Tibial nerve (tissue), 4 donors: Measurements from ENCODE around the gene CD151. TPM values are rescaled to one million over a fixed set of nuclear protein-coding genes. Genes with fewer than 3 reads are reported as not detected.
A peak's percentile ranks its signal among the peaks of the same experiment; 100 is the strongest.

Experiments used
- DNase-seq, 2 donors: peaks; one replicate each; pipeline ENCODE4 v3.0.0-alpha.2; 2019; ENCODE audit warnings: low spot score in 2 of 2
- H3K27ac ChIP-seq, 4 donors: fragments of 200-600 bp; sonication (generic) in 3 of 4; one replicate each; pipeline ENCODE4 v1.5.1; 2017 to 2019; ENCODE audit warnings: mild to moderate bottlenecking in 1 of 4
- H3K27me3 ChIP-seq, 2 donors: fragments of 200-600 bp; sonication (generic) in 1 of 2; one replicate each; pipeline versions ENCODE4 v1.5.1 to v1.6.0; 2017 to 2019
- H3K36me3 ChIP-seq, 3 donors: fragments of 200-600 bp; sonication (generic); one replicate each; pipeline ENCODE4 v1.5.1; 2018 to 2019
- H3K4me1 ChIP-seq, 4 donors: fragments of 200-600 bp; sonication (generic) in 3 of 4; one replicate each; pipeline ENCODE4 v1.5.1; 2017 to 2019
- H3K4me3 ChIP-seq, 4 donors: fragments of 200-600 bp; sonication (generic) in 3 of 4; one replicate each; pipeline ENCODE4 v1.5.1; 2017 to 2019; ENCODE audit warnings: mild to moderate bottlenecking in 1 of 4, moderate library complexity in 1 of 4
- H3K9me3 ChIP-seq, 4 donors: fragments of 200-600 bp; sonication (generic) in 3 of 4; one replicate each; pipeline ENCODE4 v1.5.1; 2017 to 2019
- CTCF ChIP-seq, 5 experiments: fragments of 200-600 bp in 3 of 5; fragments of 450-650 bp in 2 of 5; sonication (generic) in 3 of 5; IDR thresholded peaks; one replicate each; pipeline ENCODE4 v1.5.1; 2016 to 2019; ENCODE audit warnings: antibody characterized with exemption in 5 of 5, mild to moderate bottlenecking in 3 of 5, moderate library complexity in 2 of 5
- EP300 ChIP-seq, 2 donors: sonication (generic); formaldehyde crosslinking; IDR thresholded peaks; one replicate each; pipeline ENCODE4 v1.6.1; 2017; ENCODE audit warnings: antibody characterized with exemption in 2 of 2, mild to moderate bottlenecking in 1 of 2
- POLR2A ChIP-seq, 2 donors: fragments of 450-650 bp; IDR thresholded peaks; one replicate each; pipeline ENCODE4 v1.6.1; 2017; ENCODE audit warnings: antibody characterized with exemption in 2 of 2, mild to moderate bottlenecking in 2 of 2, moderate library complexity in 2 of 2
- WGBS, 2 donors: methylation state at CpG; one replicate each; pipeline ENCODE4 v1.1.5; 2018; 5-methylcytosine and 5-hydroxymethylcytosine counted together
- total RNA-seq, 4 donors: library from RNA; depleted of rRNA; stranded (reverse); fragments of >200 nt; gene quantifications; one replicate each; pipeline ENCODE4 v1.1.0, GENCODE V29; 2016

CD151 gene
- total RNA-seq, 4 donors from 2014 or later: 264 to 309 (median 281) TPM

- no peaks in the 10 kb centered on the region for H3K9me3 ChIP-seq
- peaks cover 0 to 53% (median 14%) of the 10 kb centered on the region in 4 donors for H3K4me1 ChIP-seq
- H3K36me3 ChIP-seq: peaks cover 0 to 58% (median 0%) of the 10 kb centered on the region in 3 donors
- TF ChIP-seq POLR2A (IDR thresholded peaks at IDR 0.05) (no peak), EP300 (IDR thresholded peaks at IDR 0.05) (no peak), CTCF (IDR thresholded peaks at IDR 0.05) (no peak)
- no peak overlapping the region for H3K4me3 ChIP-seq
- no peaks in the 10 kb centered on the region for H3K27me3 ChIP-seq
- peak overlapping the region in 1 of 4 donors; percentile 47 for H3K27ac ChIP-seq
- WGBS, 2 donors: 76 to 81% methylated on average over 14 to 22 of the region's 24 CpGs
- DNase-seq: no peak
Observed at GRCh38 chr11:863023-863909, 30.5 kb downstream of the CD151 start.

GRCh38 chr11:863910-864827, 31.4 kb downstream of the CD151 start:
- peaks cover 0 to 44% (median 14%) of the 10 kb centered on the region in 4 donors for H3K4me1 ChIP-seq
- H3K36me3 ChIP-seq: peaks cover 0 to 67% (median 0%) of the 10 kb centered on the region in 3 donors
- H3K4me3 ChIP-seq: no peak overlapping the region
- 87 to 90% methylated on average over 16 to 22 of the region's 31 CpGs for WGBS, 2 donors
- no peak for DNase-seq
- H3K27me3 ChIP-seq: no peaks in the 10 kb centered on the region
- no peaks in the 10 kb centered on the region for H3K9me3 ChIP-seq
- H3K27ac ChIP-seq: peak overlapping the region in 1 of 4 donors; percentile 22
- TF ChIP-seq EP300 (IDR thresholded peaks at IDR 0.05) (no peak), CTCF (IDR thresholded peaks at IDR 0.05) (no peak), POLR2A (IDR thresholded peaks at IDR 0.05) (no peak)

- H3K36me3 ChIP-seq: peaks cover 0 to 74% (median 0%) of the 10 kb centered on the region in 3 donors
- 74 to 75% methylated on average over 5 to 11 of the region's 11 CpGs for WGBS, 2 donors
Observed at GRCh38 chr11:864898-865297, 32.1 kb downstream of the CD151 start.

More at GRCh38 chr11:864898-865297, 32.1 kb downstream of the CD151 start:
- Histone ChIP-seq H3K27me3 (no peaks in the 10 kb centered on the region), H3K27ac (no peak overlapping the region), H3K4me3 (no peak overlapping the region), H3K4me1 (peaks cover 0 to 36% (median 8%) of the 10 kb centered on the region in 4 donors), H3K9me3 (no peaks in the 10 kb centered on the region)
- TF ChIP-seq CTCF (IDR thresholded peaks at IDR 0.05): no peak
- no peak for TF ChIP-seq POLR2A (IDR thresholded peaks at IDR 0.05)
- no peak for TF ChIP-seq EP300 (IDR thresholded peaks at IDR 0.05)
- no peak for DNase-seq
